H7 (cell line): ENCODE data around the gene ZNF500. TPM values are rescaled to one million over a fixed set of nuclear protein-coding genes. Genes with fewer than 3 reads are reported as not detected.

Experiments
- DNase-seq: peaks from one replicate; pipeline ENCODE4 v3.0.0; 2012
- H3K27me3 ChIP-seq: 2 replicates; pipeline ENCODE4 v1.6.0; 2011; ENCODE audit warnings: mild to moderate bottlenecking, low read length; ENCODE audit not compliant: control insufficient read depth, insufficient read depth
- H3K36me3 ChIP-seq: replicated peaks from 2 replicates; pipeline ENCODE4 v1.5.1; 2011; ENCODE audit warnings: low read length; ENCODE audit not compliant: control insufficient read depth, insufficient read depth
- H3K4me3 ChIP-seq: 2 replicates; pipeline ENCODE4 v1.5.1; 2011; ENCODE audit warnings: low read depth, mild to moderate bottlenecking, control low read depth, low read length, moderate library complexity; ENCODE audit not compliant: insufficient read depth
- total RNA-seq: library from RNA; depleted of rRNA; stranded (reverse); fragments of >200 nt; shearing (Covaris generic); gene quantifications from 2 replicates; pipeline ENCODE4 v1.2.3, GENCODE V29; 2014; rRNA removed

ZNF500 gene
- 17.3 and 19.3 TPM in 2 replicates for total RNA-seq

DNA sequence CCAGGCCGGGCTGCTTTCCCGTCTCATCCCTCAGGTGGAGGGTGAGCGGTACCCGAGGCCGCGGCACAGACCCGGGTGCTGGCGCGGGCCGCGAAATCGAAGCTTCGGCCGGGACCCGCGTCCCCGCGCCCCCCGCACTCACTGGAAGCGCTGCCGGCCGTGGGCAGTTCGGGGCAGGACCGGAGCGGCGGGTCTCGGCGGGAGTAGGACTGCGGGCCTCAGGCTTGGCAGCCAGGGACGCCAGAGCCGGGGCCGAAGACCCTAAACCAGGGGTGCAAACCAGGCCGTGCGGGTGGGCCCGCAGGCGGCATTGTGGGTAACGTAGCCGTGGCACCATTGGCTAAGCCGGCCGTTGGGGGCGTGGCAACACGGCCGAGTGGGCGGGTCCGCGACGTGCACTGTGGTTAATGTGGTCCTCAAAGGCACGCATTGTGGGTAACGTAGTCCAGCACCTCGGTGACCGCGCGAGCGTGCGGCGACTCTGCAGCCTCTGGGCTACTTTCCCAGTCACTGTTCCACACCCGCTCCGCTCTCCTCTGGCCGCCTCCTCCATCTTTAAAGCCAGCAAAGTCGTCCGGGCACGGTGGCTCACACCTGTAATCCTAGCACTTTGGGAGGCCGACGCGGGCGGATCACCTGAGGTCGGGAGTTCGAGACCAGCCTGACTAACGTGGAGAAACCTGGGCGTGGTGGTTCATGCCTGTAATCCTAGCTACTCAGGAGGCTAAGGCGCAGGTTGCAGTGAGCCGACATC, at the start of gene ZNF500:
Gene ZNF500, minus strand, starts transcription at position 288 of the 754 bp plus-strand sequence. CDS start 1,184 bp downstream, outside the sequence.
- H3K36me3 ChIP-seq: peaks cover 15% of the 10 kb centered on the region
- DNase-seq: peak; percentile 99
- H3K27me3 ChIP-seq: no peaks in the 10 kb centered on the region
- peak within 1 kb of the TSS; percentile 83 for H3K4me3 ChIP-seq

- Histone ChIP-seq H3K27me3 (no peaks in the 10 kb centered on the region), H3K4me3 (no peak overlapping the region), H3K36me3 (peaks cover 28% of the 10 kb centered on the region)
- DNase-seq: peak; percentile 65
Measured at GRCh38 chr16:4814542-4815173, 47.7 kb upstream of the ZNF500 start.

- H3K27me3 ChIP-seq: no peaks in the 10 kb centered on the region
- no peak overlapping the region for H3K4me3 ChIP-seq
- no peak for DNase-seq
- H3K36me3 ChIP-seq: peaks cover 28% of the 10 kb centered on the region
Measured at GRCh38 chr16:4814046-4814445, 47.1 kb upstream of the ZNF500 start.

GRCh38 chr16:4813251-4814003, 46.5 kb upstream of the ZNF500 start:
- H3K36me3 ChIP-seq: peaks cover 28% of the 10 kb centered on the region
- no peaks in the 10 kb centered on the region for H3K27me3 ChIP-seq
- DNase-seq: no peak
- H3K4me3 ChIP-seq: no peak overlapping the region

- Histone ChIP-seq H3K27me3 (no peaks in the 10 kb centered on the region), H3K36me3 (peaks cover 24% of the 10 kb centered on the region), H3K4me3 (no peak overlapping the region)
- no peak for DNase-seq
Measured at GRCh38 chr16:4811773-4812172, 44.8 kb upstream of the ZNF500 start.

DNA sequence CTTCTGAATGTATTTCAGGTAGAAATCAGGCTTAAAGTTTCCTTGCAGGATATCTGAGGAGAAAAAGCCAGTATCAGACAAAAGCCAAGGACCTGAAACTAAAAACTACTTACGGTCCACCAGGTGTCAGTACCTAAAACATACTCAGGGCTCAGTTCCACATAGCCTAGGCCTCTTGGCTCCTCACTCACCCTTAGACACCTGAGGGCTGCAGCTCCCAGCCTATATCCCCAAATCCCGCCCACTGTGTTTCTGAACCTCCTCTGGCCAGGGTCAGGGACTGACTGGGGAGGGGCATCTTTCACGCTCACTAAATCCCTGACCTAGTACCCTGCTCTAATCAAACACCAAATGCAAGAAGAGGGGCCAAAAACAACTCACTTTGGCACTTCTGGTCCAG, 44.3 kb upstream of the ZNF500 start:
- Histone ChIP-seq H3K27me3 (no peaks in the 10 kb centered on the region), H3K36me3 (peaks cover 26% of the 10 kb centered on the region), H3K4me3 (no peak overlapping the region)
- DNase-seq: peak; percentile 29

DNA sequence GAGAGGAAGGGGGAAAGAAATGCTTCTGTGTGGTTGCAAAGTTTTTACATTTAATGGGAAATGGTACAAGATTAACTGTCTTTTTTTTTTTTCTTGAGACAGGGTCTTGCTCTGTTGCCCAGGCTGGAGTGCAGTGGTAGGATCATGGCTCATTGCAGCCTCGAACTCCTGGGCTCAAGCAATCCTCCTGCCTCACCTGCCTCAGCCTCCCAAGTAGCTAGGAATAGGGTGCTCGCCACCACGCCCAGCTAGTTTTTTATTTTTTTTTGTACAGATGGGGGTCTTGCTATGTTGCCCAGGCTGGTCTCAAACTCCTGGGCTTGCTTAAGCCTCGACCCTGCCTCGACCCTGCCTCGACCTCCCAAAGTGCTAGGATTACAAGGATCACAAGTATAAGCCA, 39.3 kb upstream of the ZNF500 start:
- peaks cover 10% of the 10 kb centered on the region for H3K36me3 ChIP-seq
- no peak overlapping the region for H3K4me3 ChIP-seq
- no peak for DNase-seq
- H3K27me3 ChIP-seq: no peaks in the 10 kb centered on the region

DNA sequence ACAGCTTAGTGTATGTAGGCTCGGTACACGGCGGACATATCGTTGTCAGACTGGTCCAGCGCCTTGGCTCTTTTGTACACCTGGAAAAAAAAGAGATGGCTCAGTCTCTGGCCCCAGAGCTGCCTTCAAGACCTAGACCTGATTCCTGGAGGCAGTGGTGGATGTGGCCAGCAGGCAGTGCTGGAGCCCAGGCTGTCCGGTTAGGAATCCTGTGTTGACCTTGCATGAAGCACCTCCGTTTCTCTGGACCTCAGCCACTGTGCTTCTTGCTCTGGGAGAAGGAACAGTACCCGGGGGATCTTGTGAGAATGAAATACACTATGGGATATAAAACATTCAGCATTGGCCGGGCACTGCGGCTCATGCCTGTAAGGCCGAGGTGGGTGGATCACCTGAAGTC, 38.3 kb upstream of the ZNF500 start:
- Histone ChIP-seq H3K4me3 (no peak overlapping the region), H3K36me3 (peaks cover 8% of the 10 kb centered on the region), H3K27me3 (no peaks in the 10 kb centered on the region)
- no peak for DNase-seq

DNA sequence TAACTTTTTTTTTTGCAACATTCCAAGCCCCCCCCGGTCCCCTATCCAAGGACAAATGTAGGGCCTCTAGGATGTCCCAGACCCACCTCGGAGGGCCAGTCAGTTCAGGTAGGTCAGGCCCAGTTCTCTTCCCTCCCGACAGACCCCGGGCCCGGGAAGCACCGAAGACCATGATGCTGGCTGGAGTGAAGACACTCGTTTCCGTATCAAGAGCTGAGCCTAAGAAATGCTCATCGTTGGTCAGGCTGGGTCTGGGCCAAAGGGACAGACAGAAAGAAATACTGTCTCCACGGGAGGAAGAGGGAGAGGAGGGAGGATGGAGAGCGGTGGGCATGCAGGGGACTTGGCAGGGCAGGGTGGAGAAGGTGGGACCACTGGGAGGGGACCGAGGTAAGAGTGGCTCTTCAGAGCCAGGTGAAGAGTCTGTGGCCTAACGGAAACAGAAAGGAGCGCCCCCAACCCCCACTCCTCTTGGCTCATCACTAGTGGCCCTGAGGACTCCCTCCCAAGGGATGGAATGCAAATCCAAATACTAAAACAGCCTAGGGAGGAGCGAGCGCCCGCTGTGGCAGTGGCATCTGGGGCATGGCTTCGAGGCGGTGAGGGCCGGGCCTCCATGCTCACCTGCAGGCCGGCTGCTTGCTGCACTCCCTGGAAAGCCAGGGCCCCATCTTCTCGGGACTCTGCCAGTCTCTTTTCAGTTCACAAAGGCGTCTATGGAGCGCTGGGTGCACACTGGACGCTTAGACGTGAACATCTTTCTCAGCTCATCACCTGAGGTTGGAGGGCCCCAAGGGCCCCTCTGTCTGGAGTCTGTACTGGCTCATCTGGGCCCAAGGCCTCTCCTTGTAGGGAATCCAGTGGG, 37.2 kb upstream of the ZNF500 start:
- peak; percentile 57 for DNase-seq
- Histone ChIP-seq H3K4me3 (no peak overlapping the region), H3K36me3 (peaks cover 7% of the 10 kb centered on the region), H3K27me3 (no peaks in the 10 kb centered on the region)

GRCh38 chr16:4803401-4803844, 36.5 kb upstream of the ZNF500 start:
- Histone ChIP-seq H3K4me3 (no peak overlapping the region), H3K36me3 (peaks cover 7% of the 10 kb centered on the region), H3K27me3 (no peaks in the 10 kb centered on the region)
- DNase-seq: peak; percentile 51

DNA sequence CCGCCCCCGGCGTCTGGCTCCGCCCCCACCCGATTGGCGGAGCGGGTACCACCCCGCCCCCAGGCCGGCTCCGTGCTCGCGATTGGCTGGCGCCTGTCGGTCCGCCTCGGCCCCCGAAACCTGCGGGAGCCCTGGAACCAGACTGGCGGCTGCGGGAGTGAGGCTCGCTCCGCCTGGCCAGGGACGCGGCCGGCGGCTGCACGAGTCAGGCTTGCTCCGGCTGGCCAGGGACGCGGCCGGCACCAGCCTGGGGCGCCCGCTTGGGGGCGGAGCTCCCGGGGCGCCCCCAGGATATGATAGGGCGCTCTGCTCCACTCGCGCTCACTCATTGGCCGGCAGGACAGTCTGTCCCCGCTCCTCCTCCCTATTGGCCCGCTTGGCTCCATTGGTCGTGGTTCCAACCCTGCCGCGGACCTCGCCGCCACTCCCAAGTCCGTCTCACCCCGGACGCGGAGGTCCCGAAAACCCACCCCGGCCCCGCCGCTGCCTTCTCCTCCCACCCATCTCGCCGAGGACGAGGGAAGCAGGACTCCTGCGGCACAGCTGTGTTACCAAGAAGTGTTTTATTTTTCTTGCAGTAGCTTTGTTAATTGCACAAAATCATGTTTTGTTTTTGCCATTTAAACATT, 35.8 kb upstream of the ZNF500 start:
- H3K36me3 ChIP-seq: peaks cover 7% of the 10 kb centered on the region
- peak overlapping the region; percentile 63 for H3K4me3 ChIP-seq
- peak; percentile 100 for DNase-seq
- H3K27me3 ChIP-seq: no peaks in the 10 kb centered on the region

GRCh38 chr16:4801962-4802658, 35.1 kb upstream of the ZNF500 start, which contains the start of gene ROGDI:
ROGDI (minus strand) TSS chr16:4802633; CDS start chr16:4802571, 62 bp downstream.
- Histone ChIP-seq H3K4me3 (peak within 1 kb of the TSS; percentile 63), H3K27me3 (no peaks in the 10 kb centered on the region), H3K36me3 (peaks cover 7% of the 10 kb centered on the region)
- DNase-seq: peak; percentile 96
